DOHH2 (cell line): ENCODE data around the gene MID2.

Experiments
- CTCF ChIP-seq: fragments of 200-600 bp; sonication (generic); IDR thresholded peaks from one replicate; pipeline ENCODE4 v1.5.1; 2014; ENCODE audit warnings: antibody characterized with exemption, mild to moderate bottlenecking, low read depth, low read length; ENCODE audit not compliant: poor library complexity, severe bottlenecking
- EZH2phosphoT487 ChIP-seq: fragments of 200-600 bp; sonication (generic); IDR thresholded peaks from 2 replicates; pipeline ENCODE4 v1.6.1; 2017; ENCODE audit warnings: borderline replicate concordance, mild to moderate bottlenecking, antibody characterized with exemption, low read length, moderate library complexity, mixed read lengths

GRCh38 chrX:107968623-107969022, 143.0 kb downstream of the MID2 start:
- TF ChIP-seq EZH2phosphoT487: no peak
- TF ChIP-seq CTCF: no peak
